Upper lobe of right lung (tissue), 1 donor: ENCODE data around the gene MRPL10. TPM values are rescaled to one million over a fixed set of nuclear protein-coding genes. Genes with fewer than 3 reads are reported as not detected.
"Not testable (repeated sequence)": the region's sequence is repeated elsewhere in the genome, so short reads cannot be mapped to it uniquely, and the experiment has no call there.

Experiments
- ATAC-seq: fragments of 200-7000 bp; cut with Tn5 transposase; one replicate; pipeline ENCODE4 v1.9.1; 2020; ENCODE audit warnings: mild to moderate bottlenecking, moderate library complexity
- DNase-seq: peaks from one replicate; pipeline ENCODE4 v3.0.0-alpha.2; 2020
- H3K27ac ChIP-seq: fragments of 200-600 bp; one replicate; pipeline ENCODE4 v1.8.0; 2022
- H3K27me3 ChIP-seq: fragments of 200-600 bp; one replicate; pipeline ENCODE4 v1.8.0; 2022; ENCODE audit warnings: mild to moderate bottlenecking
- H3K36me3 ChIP-seq: fragments of 200-600 bp; one replicate; pipeline ENCODE4 v1.8.0; 2022
- H3K4me1 ChIP-seq: fragments of 200-600 bp; one replicate; pipeline ENCODE4 v1.8.0; 2022
- H3K4me3 ChIP-seq: fragments of 200-600 bp; one replicate; pipeline ENCODE4 v1.8.0; 2022; ENCODE audit warnings: mild to moderate bottlenecking
- H3K9me3 ChIP-seq: fragments of 200-600 bp; one replicate; pipeline ENCODE4 v1.8.0; 2022
- CTCF ChIP-seq: fragments of 200-600 bp; IDR thresholded peaks from one replicate; pipeline ENCODE4 v1.8.0; 2022; ENCODE audit warnings: antibody characterized with exemption
- intact Hi-C: fragments of 100-400 bp; cut with DNase I; formaldehyde crosslinking; loops from one replicate; pipeline ENCODE4 v1.11.0; 2022
- total RNA-seq: library from RNA; stranded (reverse); fragmentation: NEBNext Ultra II Directional; extraction: Animal tissue kit (Norgen Biotek cat#: 25700); gene quantifications from one replicate; pipeline ENCODE4 v1.2.1, GENCODE V29; 2021
- donor health status: DM: no; HTN: yes; CAD: no; lungs with severe emphysema.

MRPL10 gene
- total RNA-seq, 1 donor from 2014 or later, result 29.2 TPM

- ATAC-seq (no peak), DNase-seq (no peak)
- no peak overlapping the region for H3K27ac ChIP-seq
- peaks cover 46% of the 10 kb centered on the region for H3K27me3 ChIP-seq
- H3K4me3 ChIP-seq, result no peak overlapping the region
- no peaks in the 10 kb centered on the region for H3K9me3 ChIP-seq
- TF ChIP-seq CTCF, result no peak
- H3K36me3 ChIP-seq, result no peaks in the 10 kb centered on the region
- H3K4me1 ChIP-seq, result no peaks in the 10 kb centered on the region
- intact Hi-C loops, result no loop called here
Observed at GRCh38 chr17:47774331-47774730, 57.0 kb downstream of the MRPL10 start.

- intact Hi-C loops, H3K27ac ChIP-seq, H3K4me3 ChIP-seq, H3K36me3 ChIP-seq, H3K4me1 ChIP-seq, DNase-seq, H3K9me3 ChIP-seq: not testable (repeated sequence)
- H3K27me3 ChIP-seq, result peaks cover 42% of the 10 kb centered on the region
- peak; percentile 31 for ATAC-seq
Observed at GRCh38 chr17:47773649-47774048, 57.7 kb downstream of the MRPL10 start.

Other genes starting within 250 kb of the MRPL10 start
- gene KPNB1, start 181.6 kb downstream of the MRPL10 start, total RNA-seq, result 196 TPM
- 14.7 TPM for gene TBKBP1, start 137.4 kb downstream of the MRPL10 start, total RNA-seq
- gene TBX21, start 98.3 kb downstream of the MRPL10 start, total RNA-seq, result 3.9 TPM
- 14.4 TPM for gene OSBPL7, start 9.7 kb downstream of the MRPL10 start, total RNA-seq
- gene LRRC46, start 129 bp upstream of the MRPL10 start, total RNA-seq, result 1.1 TPM
- 30.5 TPM for gene SCRN2, start 9.7 kb upstream of the MRPL10 start, total RNA-seq
- 8.5 TPM for gene SP6, start 19.6 kb upstream of the MRPL10 start, total RNA-seq
- gene SP2, start 64.7 kb upstream of the MRPL10 start, total RNA-seq, result 16.9 TPM
- gene PNPO, start 110.0 kb upstream of the MRPL10 start, total RNA-seq, result 29.4 TPM
- 47.4 TPM for gene PRR15L, start 126.3 kb upstream of the MRPL10 start, total RNA-seq
- gene CDK5RAP3, start 139.6 kb upstream of the MRPL10 start, total RNA-seq, result 140 TPM
- gene COPZ2, start 206.3 kb upstream of the MRPL10 start, total RNA-seq, result 24.5 TPM
- 201 TPM for gene NFE2L1, start 216.8 kb upstream of the MRPL10 start, total RNA-seq